Measurements from ENCODE around the gene CRX.

- TF ChIP-seq CTCF (IDR thresholded peaks at IDR 0.05) (no peak), POLR2A (IDR thresholded peaks at IDR 0.05) (no peak)
Observed at GRCh38 chr19:47786566-47786965, 35.2 kb upstream of the CRX start.

Data from uterus (tissue), 2 donors.